ENCODE data around the gene SASH1. TPM values are rescaled to one million over a fixed set of nuclear protein-coding genes. Genes with fewer than 3 reads are reported as not detected.

The SASH1 gene
- total RNA-seq, 6 experiments from 2014 or later: 66.0 to 91.4 (median 88.4) TPM

DNA sequence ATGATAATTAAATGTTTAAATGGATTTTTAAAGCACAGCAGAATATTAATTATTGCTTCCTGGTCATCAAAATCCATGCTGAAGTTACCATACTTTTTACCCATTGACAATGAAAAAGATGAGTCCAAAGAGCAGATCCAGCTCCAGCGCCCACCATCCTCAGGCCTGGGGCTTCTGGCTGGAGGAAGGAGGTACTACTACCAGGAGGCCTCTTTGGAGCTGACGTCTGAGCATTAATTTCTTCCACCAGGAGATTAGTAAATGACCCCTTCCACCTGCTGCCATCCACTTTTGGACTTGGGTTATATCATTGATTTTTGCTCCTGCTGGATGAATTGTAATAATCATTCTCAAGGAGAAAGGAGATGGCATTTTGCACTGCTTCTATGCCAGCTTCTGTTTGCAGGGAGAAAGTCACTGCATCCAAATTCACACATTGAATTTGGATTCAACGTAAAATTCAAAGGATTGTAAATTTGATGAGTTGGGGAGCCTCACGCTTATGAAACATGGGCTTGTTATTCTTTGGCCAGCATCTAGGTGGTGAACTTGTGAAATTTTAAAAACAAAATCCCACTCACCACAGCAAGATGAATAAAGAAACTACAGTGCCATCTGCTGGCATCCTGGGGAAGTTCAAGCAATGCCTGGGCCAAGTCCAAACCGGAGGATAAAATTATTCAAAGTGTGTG lies 121.8 kb downstream of the SASH1 start:
- H3K27me3 Mint-ChIP-seq (ENCODE audit: insufficient read depth): no peaks in the 10 kb centered on the region; the same call in none of the 2 replicates
- H3K27ac Mint-ChIP-seq: peak overlapping the region; percentile 64
- peaks cover 13% of the 10 kb centered on the region; the same call in 1 of the 2 replicates for H3K36me3 Mint-ChIP-seq (ENCODE audit: low read depth)
- H3K4me3 Mint-ChIP-seq: no peak overlapping the region
- TF ChIP-seq, protein P1, sequence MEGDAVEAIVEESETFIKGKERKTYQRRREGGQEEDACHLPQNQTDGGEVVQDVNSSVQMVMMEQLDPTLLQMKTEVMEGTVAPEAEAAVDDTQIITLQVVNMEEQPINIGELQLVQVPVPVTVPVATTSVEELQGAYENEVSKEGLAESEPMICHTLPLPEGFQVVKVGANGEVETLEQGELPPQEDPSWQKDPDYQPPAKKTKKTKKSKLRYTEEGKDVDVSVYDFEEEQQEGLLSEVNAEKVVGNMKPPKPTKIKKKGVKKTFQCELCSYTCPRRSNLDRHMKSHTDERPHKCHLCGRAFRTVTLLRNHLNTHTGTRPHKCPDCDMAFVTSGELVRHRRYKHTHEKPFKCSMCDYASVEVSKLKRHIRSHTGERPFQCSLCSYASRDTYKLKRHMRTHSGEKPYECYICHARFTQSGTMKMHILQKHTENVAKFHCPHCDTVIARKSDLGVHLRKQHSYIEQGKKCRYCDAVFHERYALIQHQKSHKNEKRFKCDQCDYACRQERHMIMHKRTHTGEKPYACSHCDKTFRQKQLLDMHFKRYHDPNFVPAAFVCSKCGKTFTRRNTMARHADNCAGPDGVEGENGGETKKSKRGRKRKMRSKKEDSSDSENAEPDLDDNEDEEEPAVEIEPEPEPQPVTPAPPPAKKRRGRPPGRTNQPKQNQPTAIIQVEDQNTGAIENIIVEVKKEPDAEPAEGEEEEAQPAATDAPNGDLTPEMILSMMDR (IDR thresholded peaks at IDR 0.05): peak; percentile 97
- H3K9me3 Mint-ChIP-seq: no peaks in the 10 kb centered on the region
- peak; percentile 76 for DNase-seq
- H3K4me1 Mint-ChIP-seq (ENCODE audit: low read depth): peaks cover 63% of the 10 kb centered on the region

DNA sequence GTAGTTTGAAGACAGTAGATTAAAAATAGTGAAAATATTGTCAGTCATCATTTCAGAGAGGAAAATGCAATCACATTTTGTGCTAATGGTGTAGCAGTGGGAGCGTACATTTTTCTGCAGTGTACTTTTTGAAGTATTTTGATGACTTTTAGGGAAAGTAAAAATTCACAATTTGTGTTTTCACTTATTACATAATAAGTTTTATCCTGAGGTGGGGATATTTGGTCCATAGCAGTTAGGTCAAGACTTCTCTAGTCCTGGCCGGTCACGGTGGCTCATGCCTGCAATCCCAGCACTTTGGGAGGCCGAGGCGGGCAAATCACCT lies 122.3 kb downstream of the SASH1 start:
- H3K4me3 Mint-ChIP-seq: no peak overlapping the region
- TF ChIP-seq, protein P1 (IDR thresholded peaks at IDR 0.05): no peak; the same call in 1 of the 2 replicates
- DNase-seq: no peak
- no peaks in the 10 kb centered on the region; the same call in none of the 2 replicates for H3K27me3 Mint-ChIP-seq (ENCODE audit: insufficient read depth)
- no peaks in the 10 kb centered on the region for H3K9me3 Mint-ChIP-seq
- H3K27ac Mint-ChIP-seq: peak overlapping the region; percentile 64
- peaks cover 63% of the 10 kb centered on the region for H3K4me1 Mint-ChIP-seq (ENCODE audit: low read depth)
- H3K36me3 Mint-ChIP-seq (ENCODE audit: low read depth): peaks cover 13% of the 10 kb centered on the region; the same call in 1 of the 2 replicates

DNA sequence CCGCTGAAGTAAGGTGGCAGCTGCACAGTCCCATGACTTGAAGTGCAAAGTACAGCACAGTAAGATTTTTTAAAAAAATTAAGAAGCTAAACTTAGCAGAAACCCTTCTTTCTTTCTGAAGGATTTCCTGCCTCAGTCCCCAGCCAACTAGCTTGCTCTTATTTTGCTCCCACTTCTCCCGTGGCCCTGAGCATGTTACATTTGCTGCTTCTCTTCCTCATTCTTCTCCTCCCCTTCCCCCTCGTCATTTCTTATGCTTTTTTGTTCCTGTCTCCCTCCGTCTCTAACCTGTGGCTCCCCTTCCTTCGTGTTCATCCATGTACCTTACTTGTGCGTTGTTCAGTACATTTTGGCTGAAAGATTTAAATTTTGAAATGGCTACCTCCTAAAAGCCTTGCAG lies 123.0 kb downstream of the SASH1 start:
- TF ChIP-seq, protein P1 (IDR thresholded peaks at IDR 0.05): no peak
- Mint-ChIP-seq H3K27ac (peak overlapping the region; percentile 3; the same call in 1 of the 2 replicates), H3K4me3 (no peak overlapping the region), H3K4me1 (ENCODE audit: low read depth) (peaks cover 59% of the 10 kb centered on the region), H3K36me3 (ENCODE audit: low read depth) (peaks cover 13% of the 10 kb centered on the region; the same call in 1 of the 2 replicates), H3K9me3 (no peaks in the 10 kb centered on the region), H3K27me3 (ENCODE audit: insufficient read depth) (no peaks in the 10 kb centered on the region; the same call in none of the 2 replicates)
- no peak for DNase-seq

DNA sequence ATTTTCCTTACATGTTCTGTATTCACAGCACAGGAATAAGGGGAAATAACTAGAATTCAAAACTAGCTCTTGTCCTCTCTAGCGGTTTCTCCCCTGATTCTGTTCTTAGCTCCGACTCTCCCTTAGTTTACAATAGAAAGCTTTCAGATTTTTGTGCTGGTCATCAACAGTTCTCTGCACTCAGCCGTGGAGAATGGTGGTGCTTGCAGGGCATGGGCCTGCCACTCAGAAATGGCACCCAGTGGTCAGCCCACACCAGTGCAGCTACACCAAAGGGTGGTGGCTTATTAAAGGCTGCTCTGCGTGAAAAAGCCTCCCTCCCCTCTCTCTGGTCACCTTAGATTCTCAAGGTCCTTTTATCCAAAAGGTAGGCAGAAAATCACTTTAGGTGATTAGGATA lies 123.5 kb downstream of the SASH1 start:
- TF ChIP-seq, protein P1 (IDR thresholded peaks at IDR 0.05): no peak; the same call in 1 of the 2 replicates
- Mint-ChIP-seq H3K4me1 (ENCODE audit: low read depth) (peaks cover 57% of the 10 kb centered on the region), H3K4me3 (no peak overlapping the region), H3K27me3 (ENCODE audit: insufficient read depth) (no peaks in the 10 kb centered on the region; the same call in none of the 2 replicates), H3K36me3 (ENCODE audit: low read depth) (peaks cover 13% of the 10 kb centered on the region; the same call in 1 of the 2 replicates), H3K9me3 (no peaks in the 10 kb centered on the region), H3K27ac (peak overlapping the region; percentile 41)
- no peak for DNase-seq

DNA sequence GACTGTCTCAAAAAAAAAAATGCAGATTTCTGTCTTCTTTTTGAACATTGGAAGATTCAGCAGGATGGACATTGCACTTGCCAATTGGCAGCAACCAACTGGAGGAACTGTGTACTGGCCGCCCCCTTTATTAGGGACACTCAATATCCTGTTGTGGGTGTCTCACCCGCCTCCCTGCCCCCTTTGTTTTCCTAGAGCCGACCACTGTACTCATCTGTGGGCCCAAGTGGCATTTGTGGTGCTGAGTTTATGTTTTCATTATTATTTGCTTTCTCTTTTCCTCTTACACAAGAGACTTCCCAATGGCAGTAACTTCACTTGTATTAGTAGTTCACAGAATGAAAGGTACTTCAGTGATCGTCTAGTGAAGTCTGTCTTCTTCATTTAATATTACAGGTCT lies 125.3 kb downstream of the SASH1 start:
- H3K36me3 Mint-ChIP-seq (ENCODE audit: low read depth): peaks cover 21% of the 10 kb centered on the region; the same call in 1 of the 2 replicates
- TF ChIP-seq, protein P1 (IDR thresholded peaks at IDR 0.05): no peak
- no peak overlapping the region for H3K27ac Mint-ChIP-seq
- H3K27me3 Mint-ChIP-seq (ENCODE audit: insufficient read depth): no peaks in the 10 kb centered on the region; the same call in none of the 2 replicates
- H3K9me3 Mint-ChIP-seq: no peaks in the 10 kb centered on the region
- H3K4me1 Mint-ChIP-seq (ENCODE audit: low read depth): peaks cover 42% of the 10 kb centered on the region
- no peak for DNase-seq
- no peak overlapping the region for H3K4me3 Mint-ChIP-seq
